ENCODE data around the gene SBF1.
"Not testable (repeated sequence)": the region's sequence is repeated elsewhere in the genome, so short reads cannot be mapped to it uniquely, and the experiment has no call there.

SBF1 gene

DNA sequence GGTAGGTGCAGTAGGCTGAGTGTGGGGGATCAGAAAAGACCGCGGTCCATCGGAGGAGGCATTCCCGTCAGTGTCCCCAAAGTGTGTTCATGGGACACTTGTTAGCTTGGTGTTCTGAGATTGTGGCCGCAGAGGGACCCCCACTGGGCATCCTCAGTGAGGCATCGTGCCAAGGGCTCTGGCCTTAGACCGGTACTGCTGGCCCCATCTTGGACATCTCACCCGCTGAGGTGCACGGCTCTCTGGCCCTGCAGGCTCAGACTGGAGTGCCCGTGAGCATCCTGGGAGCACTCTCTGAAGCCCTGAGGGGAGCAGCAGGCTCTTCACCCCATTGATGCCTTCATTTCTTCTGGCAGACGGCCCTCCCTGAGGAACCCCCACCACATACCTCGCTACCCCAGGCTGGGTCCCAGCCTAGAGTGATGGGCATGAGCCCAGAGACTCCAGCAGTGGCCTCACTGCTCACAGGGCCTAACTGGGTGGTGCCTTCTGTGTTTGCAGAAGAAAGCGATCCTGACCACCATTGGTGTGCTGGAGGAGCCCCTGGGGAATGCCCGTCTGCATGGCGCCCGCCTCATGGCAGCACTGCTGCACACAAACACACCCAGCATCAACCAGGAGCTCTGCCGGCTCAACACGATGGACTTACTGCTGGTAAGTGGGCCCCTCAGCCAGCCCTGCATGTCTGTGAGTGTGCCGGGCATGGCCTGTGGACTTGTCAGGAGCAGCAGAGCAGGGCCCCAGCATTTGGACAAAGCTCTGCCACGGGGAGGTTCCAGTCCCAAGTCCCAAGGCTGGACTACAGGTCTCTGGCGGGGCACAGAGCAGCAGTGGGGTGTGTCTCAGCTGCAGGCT lies 51.6 kb downstream of the SBF1 start:
- DNase-seq, result no peak

DNA sequence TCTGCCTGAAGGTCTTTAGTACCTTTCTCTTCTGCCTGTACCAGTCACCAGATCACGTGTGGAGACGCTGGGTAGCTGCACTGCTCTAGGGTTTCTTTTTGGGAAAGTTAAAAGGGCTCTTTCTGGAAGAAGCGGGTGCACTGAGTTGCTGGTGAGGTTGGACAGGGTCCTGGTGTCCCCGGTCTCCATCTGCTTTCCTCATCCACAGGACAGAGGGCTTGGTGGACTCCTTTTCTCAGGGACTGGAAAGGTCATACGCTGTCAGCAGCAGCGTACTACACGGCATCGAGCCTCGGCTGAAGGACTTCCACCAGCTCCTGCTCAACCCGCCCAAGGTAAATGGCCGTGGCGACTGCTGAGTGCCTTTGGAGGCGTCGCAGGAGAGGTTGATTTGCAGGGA lies 52.8 kb downstream of the SBF1 start:
- DNase-seq, result no peak

DNA sequence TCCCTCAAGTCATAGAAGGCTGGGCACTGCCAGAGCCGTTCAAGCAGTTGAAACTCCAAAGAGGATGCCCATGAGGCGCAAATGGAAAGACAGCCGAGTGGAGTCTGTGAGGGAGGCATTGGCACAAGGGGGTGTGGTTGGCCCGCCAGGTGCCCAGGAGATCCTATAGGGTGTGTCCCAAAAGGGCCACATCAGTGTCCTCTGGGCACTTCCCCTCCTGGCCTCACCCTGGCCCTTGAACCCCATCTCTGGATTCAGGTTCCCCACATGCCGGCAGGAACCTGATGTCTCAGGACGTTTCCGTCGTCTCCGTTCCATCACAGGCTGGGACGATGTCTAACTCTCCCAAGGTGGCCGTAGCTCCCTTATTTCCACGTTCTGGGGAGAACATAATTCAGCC lies 54.3 kb downstream of the SBF1 start:
- no peak for DNase-seq

DNA sequence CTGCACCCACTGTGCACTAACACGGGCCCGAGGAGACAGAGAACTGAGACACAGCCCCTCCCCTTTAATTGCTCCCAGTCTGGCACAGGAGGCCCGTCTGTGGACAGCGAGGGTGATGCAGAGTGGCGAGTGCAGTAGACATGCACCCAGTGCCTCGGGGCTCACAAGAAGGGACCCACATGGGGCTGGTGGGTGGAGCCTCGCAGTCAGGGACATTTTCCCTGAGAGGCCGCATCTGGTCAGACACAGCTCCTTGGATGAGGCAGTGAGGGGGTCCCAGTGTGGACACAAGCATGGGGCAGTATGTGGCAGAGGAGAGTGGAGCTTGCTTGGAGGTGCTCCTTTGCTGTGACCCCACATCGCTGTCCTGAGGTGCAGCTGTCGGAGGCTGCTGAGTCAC lies 54.8 kb downstream of the SBF1 start:
- no peak for DNase-seq

DNA sequence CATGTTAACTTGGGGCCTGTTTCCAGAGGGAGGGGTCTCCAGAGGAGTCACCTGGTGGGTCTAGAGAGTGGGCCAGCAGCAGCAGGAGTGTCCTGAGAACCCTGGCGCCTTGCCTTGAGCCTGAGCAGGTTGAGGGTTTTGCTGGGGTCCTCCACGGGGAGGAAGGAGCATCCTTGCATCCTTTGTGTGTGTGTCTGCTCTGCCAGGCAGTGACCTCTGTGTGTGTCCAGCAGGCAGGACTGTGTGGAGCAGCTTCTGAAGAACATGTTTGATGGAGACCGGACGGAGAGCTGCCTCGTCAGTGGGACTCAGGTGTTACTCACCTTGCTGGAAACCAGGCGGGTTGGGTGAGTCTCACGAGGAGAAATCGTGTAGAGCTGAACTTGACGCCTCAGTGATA lies 55.7 kb downstream of the SBF1 start:
- DNase-seq, result no peak

DNA sequence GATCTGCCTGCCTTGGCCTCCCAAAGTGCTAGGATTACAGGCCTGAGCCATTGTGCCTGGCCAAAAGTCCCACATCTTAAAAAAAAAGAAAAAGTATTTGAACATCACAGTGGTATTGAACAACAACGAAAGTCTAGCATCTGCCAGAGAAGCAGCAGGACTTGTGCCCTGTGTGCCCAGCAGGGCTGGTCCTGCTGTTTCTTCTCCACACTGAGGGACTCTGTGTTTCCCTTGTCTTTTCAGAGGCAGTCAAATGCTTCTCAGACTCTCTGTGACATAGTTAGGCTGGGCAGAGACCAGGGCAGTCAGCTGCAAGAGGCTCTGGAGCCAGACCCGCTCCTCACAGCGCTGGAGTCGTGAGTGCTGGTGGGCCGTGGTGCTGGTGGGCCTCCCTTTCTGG lies 56.2 kb downstream of the SBF1 start:
- no peak for DNase-seq

DNA sequence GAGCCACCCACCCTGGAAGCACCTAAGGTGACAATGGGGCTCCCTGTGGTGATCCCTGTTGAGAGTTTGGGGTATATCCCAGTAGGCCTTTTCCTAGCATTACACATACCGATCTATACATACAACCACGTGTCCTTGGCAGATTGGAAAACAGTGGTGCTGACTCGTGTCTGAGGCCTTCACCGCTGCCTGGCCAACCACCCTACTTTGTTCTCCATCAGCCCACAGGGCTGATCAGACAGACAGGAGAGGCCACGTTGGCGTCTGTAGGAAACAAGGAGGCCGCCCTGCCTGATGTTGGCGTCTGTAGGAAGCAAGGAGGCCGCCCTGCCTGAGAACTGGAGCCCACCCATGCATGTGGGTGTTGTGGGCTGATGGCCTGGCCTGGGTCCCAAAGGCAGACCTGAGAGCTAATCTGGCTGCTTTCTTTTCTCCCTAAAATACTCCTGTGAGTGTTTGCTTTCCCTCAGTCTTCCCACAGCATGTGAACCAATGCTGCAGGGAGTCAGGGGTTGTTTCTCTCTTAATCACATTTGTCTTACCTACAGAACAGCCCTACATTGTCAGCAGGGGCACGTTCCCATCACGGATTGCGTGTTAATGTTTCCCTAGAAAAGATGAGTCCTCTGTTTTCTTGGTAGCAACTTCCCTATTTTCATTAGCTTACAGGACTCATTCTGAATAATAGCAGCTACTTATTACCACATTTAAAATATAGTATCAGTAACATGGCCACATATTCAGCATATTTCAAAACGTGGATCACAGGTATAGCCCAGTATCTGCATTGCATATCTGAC lies 57.2 kb downstream of the SBF1 start:
- no peak for DNase-seq

DNA sequence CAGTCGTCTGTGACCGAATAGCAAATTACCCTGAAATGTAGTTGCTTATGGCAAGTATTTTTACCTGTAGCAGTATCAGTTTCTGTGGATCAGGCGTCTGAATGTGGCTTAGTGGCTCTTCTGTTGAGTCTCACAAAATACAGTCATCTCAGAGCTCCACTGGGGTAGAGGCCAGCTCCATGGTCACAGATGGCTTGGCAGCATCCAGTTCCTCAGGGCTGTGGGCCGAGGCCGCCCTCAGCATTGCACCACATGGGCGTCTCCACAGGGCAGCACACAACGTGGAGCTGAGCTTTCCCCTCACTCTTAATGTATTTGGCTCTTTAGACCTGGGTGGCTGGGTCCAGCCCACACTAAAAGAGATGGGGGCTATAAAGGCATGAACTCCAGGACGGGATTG lies 57.8 kb downstream of the SBF1 start:
- DNase-seq, result no peak

DNA sequence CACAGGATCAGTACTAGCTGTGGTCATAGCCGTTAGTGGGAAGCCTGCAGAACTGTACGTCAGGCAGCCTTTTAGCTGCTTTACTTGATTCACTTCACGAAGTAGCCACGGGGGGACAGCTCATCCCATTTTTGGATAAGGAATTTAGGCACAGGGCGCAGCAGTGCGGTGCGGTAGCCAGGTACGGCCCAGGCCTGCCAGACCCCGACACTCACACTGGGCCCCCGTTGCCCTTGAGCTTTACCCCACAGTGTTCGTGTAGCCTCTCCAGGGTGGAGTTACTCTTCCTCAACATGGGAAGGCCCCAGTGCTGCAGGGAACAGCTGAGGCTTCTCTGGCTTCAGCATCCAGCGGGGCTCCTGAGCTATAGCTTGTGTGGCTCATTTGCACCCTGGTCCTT lies 59.4 kb downstream of the SBF1 start:
- DNase-seq, result no peak

DNA sequence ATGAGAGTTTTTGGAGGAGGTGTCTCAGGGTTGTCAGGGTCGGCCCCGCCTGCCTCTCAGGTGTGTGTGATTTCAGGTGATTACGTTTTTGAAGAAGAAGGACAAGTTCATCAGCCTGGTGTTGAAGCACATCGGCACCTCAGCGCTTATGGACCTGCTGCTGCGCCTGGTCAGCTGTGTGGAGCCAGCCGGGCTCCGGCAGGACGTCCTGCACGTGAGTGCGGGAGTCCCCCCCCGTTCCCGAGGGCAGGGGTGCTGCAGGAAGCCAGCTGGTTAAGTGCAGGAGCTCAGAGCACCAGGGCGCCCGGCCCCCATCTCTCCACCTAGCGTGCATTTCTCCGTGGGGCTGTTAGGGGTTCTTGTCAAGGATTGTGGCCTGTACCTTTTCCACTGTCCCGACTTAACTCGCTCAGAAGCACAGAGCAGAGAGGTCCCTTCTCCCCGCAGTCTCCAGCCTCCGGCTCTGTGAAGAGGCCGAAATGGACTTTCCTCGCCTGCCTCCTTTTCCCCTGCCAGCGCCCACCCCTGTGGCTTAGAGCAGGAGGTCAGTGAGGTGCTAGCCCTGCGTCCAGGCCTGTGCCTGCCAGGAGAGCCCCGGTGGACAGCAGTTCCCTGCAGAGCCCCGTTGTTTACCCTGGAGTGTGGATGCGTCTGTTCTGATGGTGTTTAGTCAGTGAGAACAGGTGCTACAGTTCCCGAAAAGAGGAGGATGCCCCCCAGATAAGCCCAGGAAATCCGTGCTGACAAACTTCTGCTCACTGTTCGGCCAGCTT lies 60.2 kb downstream of the SBF1 start:
- DNase-seq, result no peak

DNA sequence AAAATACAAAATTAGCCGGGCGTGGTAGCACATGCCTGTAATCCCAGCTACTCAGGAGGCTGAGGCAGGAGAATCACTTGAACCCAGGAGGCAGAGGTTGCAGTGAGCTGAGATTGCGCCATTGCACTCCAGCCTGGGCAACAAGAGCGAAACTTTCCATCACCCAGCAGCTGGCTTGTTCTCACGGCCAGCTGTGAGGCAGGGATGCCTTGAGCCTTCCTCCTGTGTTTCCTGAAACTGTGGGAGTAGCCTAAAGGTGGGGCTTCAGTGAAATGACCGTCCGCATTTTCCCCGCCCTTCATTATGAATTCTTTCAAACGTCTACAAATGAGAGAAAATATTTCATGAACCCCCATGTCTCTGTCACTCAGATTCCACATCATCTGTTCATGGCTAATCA lies 65.9 kb downstream of the SBF1 start:
- DNase-seq, result not testable (repeated sequence)

DNA sequence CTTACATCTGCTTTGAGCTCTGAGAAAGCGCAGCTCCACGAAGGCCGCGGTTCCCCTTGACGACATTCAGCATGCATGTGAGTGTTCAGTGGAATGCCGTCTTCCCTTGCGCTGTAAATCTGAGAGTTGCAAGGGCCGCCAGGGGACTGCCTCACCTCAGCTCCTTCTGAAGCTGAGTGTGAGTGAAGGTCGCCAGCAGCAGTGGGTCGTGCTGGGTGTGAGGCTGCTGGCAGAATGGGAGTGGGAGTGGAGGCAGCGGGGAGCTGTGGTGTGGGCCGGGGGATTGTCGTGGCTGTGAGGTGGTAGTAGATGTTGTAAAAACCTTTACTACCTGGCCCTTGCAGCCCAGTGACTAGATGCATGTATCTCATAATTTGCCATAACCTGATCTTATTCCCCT lies 66.5 kb downstream of the SBF1 start:
- DNase-seq, result no peak

DNA sequence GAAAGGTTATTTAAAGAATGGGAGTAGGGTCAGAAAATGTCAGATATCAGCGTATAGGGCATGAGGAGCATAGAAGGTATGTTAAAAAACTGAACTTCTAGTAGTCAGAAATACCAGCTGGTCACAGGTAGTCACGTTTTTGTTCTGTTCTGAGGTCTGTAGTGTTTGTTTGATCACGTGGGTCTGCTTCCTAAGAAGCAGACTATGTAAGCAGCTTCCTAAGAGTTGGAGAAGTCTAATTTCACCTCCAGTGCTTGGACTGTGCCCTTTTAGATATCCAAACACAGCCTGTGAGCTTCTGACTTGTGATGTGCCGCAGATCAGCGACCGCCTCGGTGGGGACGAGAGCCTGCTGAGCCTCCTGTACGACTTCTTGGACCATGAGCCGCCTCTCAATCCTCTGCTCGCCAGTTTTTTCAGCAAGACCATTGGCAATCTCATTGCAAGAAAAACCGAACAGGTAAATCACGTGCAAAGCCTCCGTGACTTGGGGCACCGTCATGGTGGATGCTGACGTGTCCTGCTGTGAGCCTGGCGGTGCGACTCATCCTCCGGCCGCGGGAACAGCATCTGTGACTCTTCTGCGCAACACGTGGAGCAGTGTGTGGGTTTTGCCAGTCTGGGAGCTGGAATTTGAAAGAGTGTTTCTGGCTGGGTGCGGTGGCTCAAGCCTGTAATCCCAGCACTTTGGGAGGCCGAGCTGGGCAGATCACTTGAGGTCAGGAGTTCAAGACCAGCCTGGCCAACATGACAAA lies 68.2 kb downstream of the SBF1 start:
- DNase-seq, result no peak

DNA sequence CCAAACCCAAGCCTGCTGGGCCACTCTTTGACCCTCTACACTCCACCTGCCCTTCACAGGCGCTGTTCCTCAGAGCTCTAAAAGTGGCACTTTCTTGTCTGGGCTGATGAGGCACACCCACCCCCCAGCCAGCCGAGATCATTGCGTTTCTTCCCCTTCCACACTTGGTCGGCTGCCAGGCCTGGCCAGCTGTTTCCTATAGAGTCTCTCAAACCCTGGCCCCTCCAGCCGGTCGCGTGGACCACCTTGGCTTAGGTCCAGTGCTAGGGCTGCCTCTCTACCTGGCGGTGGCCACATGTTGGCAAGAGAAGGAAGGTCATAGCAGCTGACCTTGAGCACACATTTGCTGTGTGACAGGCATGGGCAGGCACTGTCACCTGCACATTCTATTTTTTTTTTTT lies 71.1 kb downstream of the SBF1 start:
- DNase-seq, result no peak

DNA sequence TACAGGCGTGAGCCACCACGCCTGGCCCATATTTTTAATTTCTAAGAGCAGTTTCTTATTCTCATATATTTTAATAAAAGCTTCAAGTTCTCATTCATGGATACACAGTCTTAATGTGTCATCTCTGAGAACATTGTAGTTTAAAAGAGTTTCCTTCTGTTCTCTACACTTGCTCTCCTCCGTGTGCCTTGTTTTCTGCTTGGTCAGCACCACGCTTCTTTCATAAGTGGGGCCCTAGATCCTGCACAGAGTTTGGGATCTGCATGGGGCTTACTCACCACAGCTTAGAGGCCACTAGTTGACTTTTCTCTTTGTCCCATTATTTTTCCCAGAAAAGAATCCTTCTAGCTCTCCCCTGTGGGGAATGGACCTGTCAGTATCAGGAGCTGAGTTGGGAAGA lies 72.9 kb downstream of the SBF1 start:
- DNase-seq, result no peak

DNA sequence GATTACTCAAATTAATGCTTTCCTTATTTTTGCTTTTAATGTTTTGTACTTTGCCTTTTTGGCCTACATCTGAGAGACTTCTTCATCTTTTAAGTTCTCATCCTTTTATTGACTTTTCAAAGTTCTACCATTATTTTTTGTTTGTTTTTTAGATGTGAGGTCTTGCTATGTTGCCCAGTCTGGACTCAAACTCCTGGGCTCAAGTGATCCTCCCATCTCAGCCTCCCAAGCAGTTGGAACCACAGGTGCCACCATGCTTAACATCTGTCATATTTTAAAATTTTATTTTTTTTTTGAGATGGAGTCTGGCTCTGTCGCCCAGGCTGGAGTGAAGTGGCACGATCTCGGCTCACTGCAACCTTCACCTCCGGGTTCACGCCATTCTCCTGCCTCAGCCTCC lies 73.9 kb downstream of the SBF1 start:
- DNase-seq, result no peak

DNA sequence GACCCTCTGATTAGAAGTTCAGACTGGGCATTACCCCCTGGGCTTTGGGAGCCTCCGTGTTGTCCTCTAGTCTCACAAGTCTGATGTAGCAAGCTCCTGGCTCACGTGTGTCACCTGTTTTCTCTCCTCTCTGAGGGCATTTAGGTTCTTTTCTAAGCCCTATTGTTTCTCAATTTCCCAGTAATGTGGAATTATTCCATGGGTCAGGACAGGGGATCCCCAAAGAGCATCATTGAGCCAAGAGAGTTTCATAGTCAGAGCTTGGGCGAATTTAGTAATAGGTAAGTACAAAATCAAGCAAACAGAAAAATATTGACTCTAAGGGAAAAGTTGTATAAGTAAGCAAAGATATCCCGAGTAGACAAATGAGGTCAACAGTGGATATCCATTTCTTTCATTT lies 74.4 kb downstream of the SBF1 start:
- no peak for DNase-seq

DNA sequence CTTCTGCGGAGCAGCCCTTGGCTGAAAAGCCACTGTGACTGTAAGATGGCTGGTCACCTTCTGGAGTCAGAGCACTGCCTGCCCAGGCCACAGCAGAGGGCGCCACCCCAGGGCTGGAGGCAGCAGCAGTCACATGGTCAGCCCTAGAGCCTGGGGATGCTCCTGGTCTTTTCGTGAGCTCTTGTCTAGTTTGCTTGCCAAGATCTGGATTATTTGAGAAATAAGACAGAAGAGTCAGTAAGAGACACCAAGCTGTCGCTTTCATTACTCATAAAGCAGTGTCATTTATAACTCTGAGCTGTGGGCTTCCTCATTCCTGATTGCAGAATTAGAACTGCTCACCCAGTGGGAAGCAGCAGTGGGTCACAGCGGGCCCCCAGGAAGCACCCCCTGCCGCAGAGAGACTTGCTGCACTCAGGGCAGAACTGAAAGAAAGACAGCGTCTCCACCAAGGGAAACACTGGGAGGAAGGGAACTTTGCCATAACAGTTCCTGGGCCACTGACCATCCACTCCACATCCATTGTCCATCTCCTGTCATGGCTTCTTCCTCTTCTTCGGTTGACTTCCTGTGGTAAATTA lies 75.0 kb downstream of the SBF1 start:
- DNase-seq, result peak; percentile 34

DNA sequence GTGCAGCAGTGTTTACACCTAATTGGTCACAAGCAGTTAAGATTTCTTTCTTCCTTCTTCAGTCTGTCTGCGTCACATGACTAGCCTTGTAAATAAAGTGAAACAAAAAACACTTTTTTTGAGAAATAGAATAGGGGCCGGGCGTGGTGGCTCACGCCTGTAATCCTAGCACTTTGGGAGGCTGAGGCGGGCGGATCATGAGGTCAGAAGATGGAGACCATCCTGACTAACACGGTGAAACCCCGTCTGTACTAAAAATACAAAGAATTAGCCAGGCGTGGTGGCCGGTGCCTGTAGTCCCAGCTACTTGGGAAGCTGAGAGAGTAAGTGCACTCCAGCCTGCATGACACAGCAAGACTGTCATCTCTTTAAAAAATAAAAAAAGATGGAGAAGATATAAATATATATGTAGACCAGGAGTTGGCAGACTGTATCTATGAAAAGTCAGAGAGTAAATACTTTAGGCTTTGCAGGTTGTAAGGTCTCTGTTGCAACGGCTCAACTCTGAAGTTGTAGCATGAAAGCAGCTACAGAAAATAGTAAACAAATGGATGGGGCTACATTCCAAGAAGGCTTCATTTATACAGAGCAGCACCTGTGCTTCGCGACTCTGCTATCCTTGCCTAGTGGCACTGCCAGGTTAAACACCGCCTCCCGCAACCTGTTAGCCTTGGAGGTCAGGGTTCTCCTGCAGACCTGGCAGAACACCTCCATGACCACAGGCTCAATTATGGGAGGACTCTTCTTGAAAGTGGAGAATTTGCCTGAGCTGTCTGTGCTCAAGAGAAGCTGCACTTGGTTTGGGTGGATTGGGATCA lies 75.8 kb downstream of the SBF1 start:
- DNase-seq, result no peak

DNA sequence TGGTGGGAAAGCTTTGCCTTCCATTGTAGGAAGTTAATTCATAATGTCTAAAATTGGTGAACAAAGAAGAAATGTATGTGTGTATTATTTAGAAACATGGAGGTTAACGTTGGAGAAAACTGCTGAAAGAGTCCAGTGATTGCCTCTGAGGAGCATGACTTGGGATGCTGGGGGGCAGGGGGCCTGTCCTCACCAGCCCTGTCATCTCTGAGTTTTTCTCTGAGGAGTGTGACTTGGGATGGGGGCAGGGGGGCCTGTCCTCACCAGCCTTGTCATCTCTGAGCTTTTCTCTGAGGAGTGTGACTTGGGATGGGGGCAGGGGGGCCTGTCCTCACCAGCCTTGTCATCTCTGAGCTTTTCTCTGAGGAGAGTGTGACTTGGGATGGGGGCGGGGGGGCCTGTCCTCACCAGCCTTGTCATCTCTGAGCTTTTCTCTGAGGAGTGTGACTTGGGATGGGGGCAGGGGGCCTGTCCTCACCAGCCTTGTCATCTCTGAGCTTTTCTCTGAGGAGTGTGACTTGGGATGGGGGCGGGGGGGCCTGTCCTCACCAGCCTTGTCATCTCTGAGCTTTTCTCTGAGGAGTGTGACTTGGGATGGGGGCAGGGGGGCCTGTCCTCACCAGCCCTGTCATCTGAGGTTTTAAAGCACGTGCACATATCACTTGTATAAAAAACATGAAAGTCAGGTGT lies 77.3 kb downstream of the SBF1 start:
- DNase-seq, result not testable (repeated sequence)

Measured in AML-193 (cell line).